Stimulated activated CD8-positive, alpha-beta memory T cell treated with anti-CD3 and anti-CD28 coated beads, Interleukin-15, amount 100 ng/mL, for 4 hours (primary cell): ENCODE measurements around the gene REV3L.
A peak's percentile ranks its signal among the peaks of the same experiment; 100 is the strongest.

ENCODE experiments used
- DNase-seq, 2 donors: peaks; one replicate each; pipeline ENCODE4 v3.0.0-alpha.2; 2020; ENCODE audit warnings: low read depth in 2 of 2

REV3L gene

DNA sequence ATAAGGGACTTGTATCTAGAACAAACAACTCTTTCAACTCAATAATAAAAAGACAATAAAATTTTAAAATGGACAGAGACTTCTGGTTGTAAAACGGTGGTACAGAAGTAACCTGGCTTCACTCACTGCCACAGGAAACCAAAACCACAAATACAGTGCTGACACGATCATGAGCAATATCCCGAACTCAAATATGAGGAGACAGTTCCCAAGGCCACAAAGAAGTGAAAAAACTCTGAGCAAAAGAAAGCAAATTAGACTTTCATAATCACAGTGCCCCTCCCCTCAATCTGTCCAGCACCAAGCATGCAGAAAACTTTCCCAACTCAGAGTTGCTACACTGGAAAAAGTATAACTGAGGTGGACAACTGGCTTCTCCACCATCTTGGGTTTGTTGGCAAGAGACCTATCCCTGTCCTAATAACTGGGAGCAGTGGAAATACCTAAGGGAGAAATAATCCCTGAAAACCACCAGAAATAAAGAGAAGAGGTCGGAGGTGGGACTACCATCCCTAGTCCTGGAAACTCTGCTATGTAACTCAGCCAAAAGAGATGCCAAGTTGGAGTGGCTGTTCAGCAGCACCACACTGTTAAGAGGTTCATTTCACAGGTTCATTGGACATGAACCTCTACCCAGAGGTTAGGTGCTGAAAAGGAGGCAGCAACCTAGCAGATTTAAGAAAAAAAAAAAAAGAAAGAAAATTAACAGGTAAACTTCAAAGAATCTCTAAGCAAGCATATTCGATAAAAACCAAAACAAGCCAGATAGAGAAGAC, 55.5 kb downstream of the REV3L start:
- DNase-seq, result peak in 1 of 2 donors; percentile 5

DNA sequence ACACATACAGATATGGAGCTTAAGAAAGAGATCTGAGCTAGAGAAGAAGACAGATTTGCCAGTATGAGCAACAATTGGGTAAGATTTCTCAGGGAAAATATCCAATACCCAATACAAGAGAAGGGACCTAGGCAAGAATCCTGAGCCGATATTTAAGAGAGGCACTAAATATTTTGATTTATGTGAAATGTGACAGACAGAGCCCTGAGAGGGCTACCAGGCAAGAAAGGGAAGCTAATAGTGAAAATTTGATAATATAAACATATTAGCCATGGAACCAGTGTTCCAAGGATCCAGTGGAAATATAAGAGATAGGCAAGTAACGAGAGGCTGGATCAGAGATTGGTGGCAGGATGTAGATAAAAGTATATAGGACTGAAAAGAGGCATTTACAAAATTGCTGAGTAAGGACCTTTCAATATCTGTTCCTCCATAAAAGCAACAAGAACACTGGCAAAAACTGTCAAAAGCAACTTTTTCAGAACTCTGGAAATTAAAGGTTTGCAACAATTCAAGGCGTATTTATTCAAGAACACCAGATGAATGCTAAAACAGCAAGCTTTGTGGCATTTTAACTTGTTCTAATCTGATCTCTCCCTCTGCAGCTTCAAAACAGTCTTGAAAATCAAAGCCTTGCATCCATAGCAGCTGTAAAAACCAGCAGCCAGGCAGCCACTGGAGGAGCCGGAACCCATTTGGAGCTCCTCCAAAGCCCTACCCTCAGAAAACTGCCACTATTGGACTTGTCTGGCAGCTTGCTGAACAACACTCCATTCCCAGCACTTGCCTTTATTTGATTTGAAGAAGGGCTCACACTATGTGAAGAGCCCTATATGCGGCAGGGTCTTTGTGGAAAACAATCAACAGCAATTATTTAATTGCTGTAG, 58.8 kb downstream of the REV3L start:
- no peak for DNase-seq

DNA sequence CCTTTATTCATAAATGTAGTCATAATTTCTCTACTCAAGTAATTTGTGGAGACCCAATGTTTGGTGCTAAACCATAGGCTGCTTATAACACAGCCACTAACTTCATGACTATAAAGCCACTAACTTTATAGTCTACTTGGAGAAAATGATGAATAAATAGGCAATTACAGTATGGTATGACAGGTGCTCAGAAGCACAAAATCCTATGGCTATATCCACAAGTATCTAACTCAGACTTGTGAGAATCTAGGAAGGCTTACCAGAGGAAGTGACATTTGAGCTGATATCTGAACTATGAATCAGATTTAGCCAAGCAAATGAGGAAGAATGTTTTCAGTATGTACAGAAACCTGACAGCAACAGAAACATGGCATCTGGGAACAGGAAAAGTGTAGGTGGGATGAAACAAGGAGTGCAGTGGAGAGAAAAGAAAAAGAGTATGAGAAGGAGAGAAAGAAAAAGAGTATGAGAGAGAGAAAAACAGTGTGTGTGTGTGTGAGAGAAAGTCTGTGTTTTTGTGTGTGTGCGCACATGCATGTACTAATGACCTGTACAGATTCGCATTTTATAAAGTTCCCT, 59.9 kb downstream of the REV3L start:
- DNase-seq, result no peak

DNA sequence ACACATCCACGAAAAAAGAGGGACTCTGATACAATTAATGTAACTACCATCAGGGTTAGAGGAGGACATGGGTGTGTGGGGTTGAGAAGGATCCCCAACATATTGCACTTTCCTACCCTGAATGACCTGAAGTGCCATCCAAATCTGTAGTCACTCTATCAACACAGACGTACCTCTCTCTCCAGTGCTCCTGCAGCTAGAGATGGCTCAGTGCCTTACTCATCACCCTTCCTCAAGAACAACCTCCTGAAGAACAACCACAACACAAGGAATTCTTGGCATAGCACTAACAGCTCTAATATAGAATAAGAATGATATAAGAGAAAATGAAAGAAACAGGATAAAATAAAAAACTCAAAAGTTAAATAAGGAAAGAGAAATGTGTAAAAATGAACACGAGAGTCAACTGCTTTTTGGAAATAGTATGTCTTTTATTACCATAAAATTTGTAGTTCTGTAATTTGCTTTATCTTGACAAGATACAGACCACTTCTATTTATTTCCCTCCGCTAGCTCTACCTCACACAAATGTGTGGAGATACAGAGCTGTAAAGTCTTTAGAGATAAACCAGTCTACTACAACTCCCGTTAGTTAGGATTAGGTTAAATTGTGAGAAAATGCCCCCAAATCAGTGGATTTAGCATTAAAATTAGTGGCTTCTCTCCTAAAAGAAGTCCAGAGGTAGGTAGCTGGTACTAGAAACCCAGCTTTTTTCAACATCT, 63.9 kb downstream of the REV3L start:
- no peak for DNase-seq

GRCh38 chr6:111417946-111418345, 65.1 kb downstream of the REV3L start:
- DNase-seq, result no peak

DNA sequence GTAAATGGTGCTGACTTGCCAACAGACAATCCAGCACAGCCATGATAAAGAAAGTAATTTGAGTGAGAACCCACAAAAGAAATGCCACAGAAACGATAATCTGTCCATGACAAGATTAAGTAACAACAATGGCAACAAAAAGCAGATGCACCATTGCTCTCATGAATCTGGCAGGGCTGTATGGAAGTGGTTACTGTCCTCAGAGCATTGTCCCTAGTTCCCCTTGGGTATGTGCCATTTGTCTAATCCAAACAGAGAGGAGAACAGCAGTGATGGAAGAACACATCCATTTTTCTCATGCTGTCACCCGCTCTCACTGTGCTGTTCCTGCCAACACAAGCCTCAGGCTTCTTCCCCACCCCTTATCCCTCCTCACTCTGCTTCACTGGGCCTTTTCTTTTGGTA, 65.8 kb downstream of the REV3L start:
- no peak for DNase-seq

DNA sequence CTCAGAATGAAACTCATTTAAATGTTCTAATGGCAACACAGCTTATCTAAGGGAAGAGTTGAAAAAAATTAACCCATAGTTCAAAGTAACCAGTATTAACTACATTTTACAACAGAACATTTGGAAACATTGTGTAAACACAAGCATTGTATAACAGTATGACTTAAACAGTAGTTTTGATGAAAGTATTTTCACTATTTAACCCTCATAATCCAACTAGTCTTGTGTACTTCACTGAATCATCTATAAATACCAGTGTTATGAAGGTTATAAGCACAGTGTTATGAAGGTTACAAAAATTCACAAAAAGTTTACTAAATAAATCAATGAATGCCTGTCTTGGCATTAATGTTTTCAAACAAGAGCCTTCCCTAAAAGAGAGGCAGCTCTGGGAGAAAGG, 66.5 kb downstream of the REV3L start:
- DNase-seq, result no peak

DNA sequence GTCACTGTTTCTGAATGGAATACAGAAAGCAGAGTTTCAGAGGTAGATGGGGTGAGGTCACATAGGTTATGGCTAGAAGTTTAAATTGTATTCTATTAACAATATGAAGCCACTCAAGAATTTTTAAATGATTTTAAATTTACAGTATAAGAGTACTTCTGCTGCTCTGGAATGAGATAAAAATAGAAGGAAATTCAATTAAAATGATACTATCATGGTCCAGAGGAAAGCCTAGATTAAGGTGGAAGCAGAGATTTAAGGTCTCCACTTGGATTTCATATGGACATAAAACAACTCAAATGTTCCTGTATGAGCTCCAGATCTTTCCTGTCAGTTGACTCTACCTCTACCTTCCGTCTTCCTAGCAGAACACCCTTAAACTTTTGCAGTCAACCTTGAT, 68.6 kb downstream of the REV3L start:
- no peak for DNase-seq

DNA sequence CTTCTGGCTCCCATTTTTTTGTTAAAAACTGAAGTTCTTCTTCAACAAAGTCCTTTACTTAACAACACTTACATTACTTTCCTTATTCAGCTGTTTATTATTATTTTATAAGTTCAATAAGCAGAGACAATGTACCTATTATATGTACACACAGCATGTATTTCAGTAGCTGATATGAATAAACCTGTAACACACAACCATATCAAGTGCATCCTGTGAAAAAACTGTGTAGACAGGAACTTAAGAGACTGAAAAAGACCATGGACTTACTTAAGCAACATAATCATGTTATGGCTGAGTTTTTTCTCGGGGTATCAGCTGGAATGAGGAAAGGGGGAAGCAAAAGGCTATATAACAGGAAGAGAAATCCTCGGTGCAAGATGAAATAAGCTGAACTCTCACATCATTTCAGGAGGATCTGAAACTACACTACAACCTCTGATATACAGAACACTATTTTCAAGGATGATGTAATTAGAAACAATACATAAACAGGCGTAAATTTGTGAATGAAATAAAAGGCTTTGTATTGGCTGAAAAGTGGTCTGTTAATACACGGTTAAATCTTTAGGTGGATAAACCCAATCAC, 70.9 kb downstream of the REV3L start:
- no peak for DNase-seq

GRCh38 chr6:111411046-111411445, 72.0 kb downstream of the REV3L start:
- DNase-seq, result no peak

GRCh38 chr6:111410371-111410770, 72.6 kb downstream of the REV3L start:
- DNase-seq, result no peak

DNA sequence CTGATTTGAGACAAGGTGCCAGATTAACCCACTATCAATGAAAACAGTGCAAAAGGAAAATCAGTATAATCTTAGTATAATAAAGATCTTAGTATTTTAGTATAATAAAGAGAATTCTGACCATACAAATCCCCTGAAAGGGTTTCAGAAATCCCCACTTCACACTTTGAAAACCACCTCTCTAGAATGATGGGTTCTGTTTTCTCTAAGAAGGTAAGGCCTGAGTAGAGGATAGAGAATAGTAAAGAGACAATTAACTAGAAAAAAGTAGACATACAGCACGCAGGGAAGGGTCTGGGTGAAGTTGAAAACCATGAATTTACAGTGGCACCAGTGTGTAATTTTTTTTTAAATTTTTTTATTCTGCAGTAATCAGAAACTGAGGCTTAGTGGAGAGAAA, 73.6 kb downstream of the REV3L start:
- DNase-seq, result no peak

DNA sequence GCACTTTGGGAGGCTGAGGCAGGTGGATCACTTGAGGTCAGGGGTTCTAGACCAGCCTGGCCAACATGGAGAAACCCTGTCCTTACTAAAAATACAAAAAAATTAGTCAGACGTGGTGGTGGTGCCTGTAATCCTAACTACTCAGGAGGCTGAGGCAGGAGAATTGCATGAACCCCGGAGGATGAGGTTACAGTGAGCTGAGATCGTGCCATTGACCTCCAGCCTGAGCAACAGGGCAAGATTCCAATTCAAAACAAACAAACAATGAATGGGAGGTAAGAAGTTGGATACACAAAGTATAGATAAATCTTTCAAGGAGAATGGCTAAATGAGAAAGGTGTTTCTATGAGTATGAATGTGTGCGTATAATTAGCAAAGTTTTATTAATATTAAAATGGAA, 75.3 kb downstream of the REV3L start:
- no peak for DNase-seq

GRCh38 chr6:111406200-111406721, 76.8 kb downstream of the REV3L start:
- DNase-seq, result no peak

DNA sequence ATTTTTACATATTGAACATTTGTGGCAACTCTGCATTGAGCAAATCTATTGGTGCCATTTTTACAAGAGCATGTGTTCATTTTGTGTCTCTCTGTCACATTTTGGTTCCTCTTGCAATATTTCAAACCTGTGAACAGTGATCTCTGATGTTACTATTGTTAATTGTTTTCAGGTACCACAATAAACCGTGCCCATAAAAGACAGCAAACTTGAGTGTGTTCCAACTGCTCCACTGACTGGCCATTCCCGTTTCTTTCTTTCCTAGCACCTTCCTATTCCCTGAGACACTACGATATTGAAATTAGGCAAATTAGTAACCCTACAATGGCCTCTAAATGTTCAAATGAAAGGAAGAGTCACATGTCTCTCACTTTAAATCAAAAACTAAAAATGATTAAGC, 79.6 kb downstream of the REV3L start:
- DNase-seq, result no peak

GRCh38 chr6:111399626-111400025, 83.4 kb downstream of the REV3L start:
- no peak for DNase-seq

DNA sequence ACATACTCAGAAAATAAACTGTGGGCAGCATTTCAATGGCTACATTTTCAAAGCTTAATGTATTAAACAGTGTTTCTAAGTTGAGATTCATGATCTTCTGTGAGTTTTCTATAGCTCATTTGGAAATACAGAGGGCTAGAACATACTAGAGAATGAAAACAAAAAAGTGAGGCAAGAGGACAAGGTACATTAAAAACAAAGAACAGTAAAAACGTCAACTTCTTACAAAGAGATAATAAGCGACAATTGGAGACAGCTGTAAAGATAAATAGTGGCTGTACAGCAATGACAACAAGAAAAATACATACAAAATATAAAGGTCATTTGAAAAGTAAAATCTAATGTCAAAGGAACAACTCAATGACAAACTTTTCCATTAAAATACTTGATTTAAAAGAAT, 94.3 kb downstream of the REV3L start:
- no peak for DNase-seq

- no peak for DNase-seq
These were observed 100.3 kb downstream of the REV3L start for GRCh38 chr6:111382476-111383294.

DNA sequence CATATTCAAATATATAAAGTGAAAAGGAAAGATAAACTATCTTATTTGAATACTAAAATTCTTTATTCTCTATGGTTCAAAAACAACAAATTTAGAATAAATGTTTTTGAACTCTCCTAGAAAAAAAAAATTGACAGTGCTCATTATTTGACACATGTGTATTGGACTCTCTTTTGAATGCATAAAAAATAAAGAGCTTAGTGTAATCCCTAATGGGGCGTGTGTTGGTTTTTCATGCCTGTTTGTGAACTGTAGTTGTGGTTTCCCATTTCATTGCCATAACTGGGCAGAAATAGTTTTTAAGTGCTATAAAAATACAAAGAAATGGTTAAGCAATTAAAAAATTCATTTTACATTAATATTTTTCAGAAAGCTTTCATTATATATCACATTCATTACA, 101.3 kb downstream of the REV3L start:
- no peak for DNase-seq

- DNase-seq, result no peak
These were observed 101.9 kb downstream of the REV3L start for GRCh38 chr6:111381123-111381522.

GRCh38 chr6:111379831-111380230, 103.2 kb downstream of the REV3L start:
- DNase-seq, result no peak
